T follicular helper cell (primary cell): ENCODE results near the gene CDH5.

Source experiments
- DNase-seq: peaks from one replicate; pipeline ENCODE4 v3.0.0-alpha.2; 2020; ENCODE audit warnings: low read depth

Gene CDH5

GRCh38 chr16:66390346-66391108 lies 24.0 kb downstream of the CDH5 start:
- DNase-seq, result no peak

DNA sequence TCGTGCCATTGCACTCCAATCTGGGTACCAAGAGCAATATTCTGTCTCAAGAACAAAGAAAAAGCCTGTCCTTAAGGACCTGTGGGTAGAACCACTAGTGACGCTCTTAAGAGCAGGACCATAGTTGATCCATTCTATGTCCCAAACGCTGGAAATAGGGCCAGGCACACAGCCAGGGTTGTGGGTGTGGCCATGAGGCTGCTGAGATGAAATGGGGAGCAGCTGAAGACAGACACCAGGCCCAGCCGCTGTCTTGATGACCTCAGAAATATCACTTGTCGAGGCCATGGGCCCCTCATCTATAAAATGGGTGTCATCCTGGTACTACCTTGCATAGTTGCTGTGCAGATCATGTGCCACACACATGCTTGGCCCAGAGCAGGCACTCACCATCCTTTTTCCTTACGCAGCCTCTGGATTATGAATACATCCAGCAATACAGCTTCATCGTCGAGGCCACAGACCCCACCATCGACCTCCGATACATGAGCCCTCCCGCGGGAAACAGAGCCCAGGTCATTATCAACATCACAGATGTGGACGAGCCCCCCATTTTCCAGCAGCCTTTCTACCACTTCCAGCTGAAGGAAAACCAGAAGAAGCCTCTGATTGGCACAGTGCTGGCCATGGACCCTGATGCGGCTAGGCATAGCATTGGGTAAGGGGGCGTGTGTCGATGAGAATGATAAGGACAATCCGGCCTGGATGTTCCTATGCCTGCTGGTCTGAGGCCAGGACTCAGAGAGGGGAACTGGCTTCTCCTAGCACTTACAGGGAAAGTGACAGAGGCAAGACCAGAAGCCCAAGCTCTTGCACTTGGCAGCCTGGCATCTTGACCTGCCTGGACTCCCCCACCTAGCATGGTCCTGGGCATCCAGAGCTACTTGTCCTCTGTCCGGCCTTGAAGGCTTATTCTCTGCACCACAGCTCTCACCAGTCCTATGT lies 25.5 kb downstream of the CDH5 start:
- no peak for DNase-seq

DNA sequence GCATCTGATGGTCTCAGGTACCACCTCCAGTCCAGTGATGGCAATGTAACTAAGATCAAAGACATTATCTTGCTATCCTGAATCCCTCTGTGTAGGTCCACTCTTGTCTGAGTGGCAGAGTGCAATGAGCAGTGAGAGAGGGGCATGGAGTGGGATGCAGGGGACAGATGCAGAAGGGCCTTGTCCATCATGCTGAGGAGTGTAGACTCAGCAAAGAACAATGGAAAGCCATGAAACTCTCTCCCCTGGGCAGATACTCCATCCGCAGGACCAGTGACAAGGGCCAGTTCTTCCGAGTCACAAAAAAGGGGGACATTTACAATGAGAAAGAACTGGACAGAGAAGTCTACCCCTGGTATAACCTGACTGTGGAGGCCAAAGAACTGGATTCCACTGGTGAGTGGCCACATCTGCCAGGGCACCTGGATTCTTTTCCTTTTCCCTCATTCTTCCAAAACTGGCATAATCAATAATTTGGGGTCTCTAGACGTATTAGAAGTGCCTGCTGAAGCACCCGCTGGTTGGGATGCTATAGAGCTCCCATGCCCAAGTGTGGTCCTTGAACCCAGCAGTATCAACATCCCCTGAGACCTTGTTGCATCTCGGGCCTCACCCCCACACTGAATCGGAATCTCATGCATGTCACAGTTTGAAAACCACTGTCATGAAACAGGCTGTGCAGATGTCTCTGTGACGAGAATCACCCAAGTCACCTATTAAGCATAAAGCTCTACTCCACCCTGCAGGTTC lies 29.5 kb downstream of the CDH5 start:
- no peak for DNase-seq

- DNase-seq, result no peak
Observed at GRCh38 chr16:66397736-66398433, 31.4 kb downstream of the CDH5 start.

- DNase-seq, result no peak
Observed at GRCh38 chr16:66399031-66399430, 32.5 kb downstream of the CDH5 start.

DNA sequence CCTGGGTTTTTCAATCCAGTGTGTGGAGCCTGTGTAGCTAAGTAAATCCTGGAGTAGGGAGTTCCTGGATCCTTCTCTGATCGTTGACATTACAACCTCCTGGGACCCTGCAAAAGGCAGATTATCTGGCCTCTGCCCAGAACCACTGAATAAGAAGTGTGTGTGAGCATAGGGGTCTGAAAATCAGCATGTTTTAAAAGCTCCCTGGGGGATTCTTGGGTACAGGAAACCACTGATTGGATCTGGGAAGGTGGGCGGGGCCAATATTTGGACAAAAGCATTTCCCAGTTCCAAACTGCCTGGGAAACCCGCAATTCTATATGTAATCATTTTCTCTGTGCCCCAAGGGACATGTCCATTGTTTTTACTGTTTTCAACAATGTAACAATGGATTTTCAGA lies 33.4 kb downstream of the CDH5 start:
- no peak for DNase-seq

DNA sequence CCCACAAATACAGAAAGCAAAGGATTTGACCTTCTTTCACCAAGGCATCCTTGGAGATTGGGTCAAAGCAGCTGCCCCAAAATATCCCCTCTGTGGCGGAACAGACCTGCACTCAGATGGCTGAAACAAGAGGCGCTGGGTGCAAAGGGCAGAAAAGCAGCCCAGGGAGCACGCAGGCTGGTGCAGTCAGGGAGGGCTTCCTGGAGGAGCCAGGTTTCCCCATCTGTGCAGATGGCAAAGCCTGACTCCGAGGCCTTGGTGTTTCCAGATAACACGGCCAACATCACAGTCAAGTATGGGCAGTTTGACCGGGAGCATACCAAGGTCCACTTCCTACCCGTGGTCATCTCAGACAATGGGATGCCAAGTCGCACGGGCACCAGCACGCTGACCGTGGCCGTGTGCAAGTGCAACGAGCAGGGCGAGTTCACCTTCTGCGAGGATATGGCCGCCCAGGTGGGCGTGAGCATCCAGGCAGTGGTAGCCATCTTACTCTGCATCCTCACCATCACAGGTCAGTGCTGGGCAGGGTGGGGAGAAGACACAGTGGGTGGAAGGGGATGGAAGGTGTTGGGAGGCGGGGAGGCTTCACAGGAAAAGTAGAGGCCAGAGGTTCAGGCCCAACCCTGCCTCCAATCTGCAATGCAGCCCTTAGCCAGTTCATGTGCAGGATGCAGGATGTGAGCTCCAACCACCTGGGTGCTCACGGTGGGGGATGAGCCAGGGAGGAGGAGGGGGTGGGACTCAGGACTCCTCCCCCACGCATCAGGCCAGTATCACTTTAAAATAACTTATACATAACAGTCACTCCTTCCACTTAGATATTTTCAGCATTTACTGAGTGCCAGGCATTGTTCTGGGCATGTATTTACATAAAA lies 34.3 kb downstream of the CDH5 start:
- DNase-seq, result no peak

GRCh38 chr16:66401610-66402009 lies 35.1 kb downstream of the CDH5 start:
- no peak for DNase-seq

DNA sequence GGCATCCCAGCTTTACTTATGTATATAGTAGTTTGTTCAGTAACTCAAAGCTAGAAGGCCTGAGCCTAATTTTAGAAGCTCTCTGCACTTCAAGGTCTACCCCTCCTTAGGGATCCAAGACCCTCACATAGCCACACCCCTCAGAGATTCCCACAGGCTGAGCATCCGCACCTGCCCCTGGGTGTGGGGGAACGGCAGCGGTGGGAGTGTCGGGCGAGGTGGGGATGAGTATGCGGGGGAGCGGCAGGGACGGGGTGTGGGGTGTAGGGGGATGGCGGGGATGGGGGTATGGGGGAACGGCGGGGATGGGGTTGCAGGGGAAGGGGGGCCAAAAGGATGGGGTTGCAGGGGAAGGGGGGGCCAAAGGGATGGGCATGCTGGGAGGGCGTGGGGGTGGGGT lies 35.7 kb downstream of the CDH5 start:
- no peak for DNase-seq

GRCh38 chr16:66402591-66403230 lies 36.2 kb downstream of the CDH5 start:
- no peak for DNase-seq

GRCh38 chr16:66403531-66404145 lies 37.1 kb downstream of the CDH5 start:
- no peak for DNase-seq

GRCh38 chr16:66405057-66405783 lies 38.7 kb downstream of the CDH5 start:
- no peak for DNase-seq

DNA sequence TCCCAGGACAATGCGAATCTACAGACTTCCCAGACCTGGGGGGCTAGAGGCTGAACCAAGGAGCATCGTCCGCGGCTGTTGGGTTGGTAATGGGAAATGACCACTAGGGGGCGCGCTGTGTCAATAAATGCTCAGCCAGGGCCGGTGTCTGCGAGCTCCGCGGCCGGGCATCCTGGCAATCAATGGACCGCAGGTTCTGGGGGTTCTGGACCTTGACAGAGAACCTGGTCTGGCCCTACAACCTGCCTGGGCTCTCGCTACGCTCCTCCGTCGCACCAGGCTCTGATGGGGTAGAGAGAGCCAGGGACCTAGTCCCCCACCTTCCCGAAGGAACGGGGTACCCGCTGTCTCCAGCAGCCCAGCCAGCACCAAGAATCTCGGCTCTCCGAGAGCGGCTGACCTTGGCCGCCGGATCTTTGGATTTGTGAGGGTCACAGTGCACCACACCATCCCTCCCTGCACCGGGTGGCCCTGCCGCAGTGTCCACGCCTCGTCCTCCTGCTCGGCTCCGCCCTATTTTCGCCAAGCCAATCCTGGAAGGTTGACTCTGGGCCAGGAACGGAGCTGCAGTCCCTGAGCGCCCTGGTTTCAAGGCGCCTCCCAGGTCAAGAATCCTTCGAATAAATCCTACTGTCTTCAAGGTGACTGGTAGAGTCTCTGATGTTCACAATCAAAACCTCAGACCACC lies 40.2 kb downstream of the CDH5 start:
- DNase-seq, result peak; percentile 80

DNA sequence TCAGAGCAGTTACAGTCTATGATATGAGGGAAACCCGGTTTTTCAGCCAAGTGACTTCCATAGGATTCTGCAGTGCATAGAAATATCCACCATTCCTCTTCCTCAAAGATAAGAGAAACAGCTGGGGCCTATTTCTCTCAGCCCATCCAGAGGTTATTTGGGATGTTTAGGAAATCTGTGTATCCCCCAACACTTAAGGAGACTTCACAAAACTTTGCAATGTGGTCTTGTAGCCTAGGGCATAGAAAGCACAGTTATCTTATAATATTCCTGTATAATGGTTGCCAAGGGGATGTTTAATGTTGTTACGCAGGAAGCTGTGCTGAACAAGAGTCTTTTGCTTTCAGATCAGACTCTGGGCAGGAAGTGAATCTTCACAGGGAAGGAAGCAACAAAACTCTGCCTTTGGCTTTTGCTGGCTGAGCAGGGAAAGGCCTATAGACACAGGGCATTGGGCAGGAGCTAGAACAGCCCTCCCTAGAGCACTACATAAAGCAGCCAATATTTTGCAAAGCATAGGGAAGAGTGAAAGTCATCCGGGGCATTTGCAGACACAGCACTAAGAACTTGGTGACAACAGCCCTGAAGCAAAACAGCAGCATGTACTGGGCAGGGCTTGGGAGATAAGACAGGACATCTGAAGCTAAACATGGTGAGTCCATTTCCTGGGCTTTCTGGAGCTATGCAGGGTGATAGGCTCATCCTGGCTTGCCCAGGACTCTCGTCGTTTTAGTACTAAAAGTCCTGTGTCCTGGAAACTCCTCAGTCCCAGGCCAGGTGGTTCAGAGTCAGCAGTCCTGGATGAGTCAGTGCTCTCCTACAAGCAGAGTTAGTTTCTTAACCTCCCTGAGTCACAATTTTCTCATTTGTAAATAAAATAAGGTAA lies 41.9 kb downstream of the CDH5 start:
- DNase-seq, result no peak

GRCh38 chr16:66409156-66409555 lies 42.7 kb downstream of the CDH5 start:
- DNase-seq, result no peak

DNA sequence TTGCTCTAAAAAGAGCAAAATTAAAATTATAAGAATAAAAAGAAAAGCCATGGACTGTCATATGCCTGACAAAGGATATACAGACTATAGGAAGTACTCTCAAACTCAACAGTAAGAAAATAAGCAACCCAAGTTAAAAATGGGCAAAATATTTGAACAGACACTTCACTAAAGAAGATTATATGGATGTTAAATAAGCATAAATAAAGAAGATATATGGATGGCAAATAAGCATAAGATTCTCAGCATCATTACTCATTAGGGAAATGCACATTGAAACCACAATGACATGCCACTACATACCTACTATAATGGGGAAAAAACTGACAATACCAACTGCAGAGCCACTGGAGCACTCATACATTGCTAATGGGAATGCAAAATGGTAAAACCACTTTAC lies 45.7 kb downstream of the CDH5 start:
- DNase-seq, result no peak

- no peak for DNase-seq
Observed at GRCh38 chr16:66414891-66415290, 48.4 kb downstream of the CDH5 start.
